VCaP (cell line): Measurements from ENCODE around the gene PEAK1.
A peak's percentile ranks its signal among the peaks of the same experiment; 100 is the strongest.
"Not testable (repeated sequence)": the region's sequence is repeated elsewhere in the genome, so short reads cannot be mapped to it uniquely, and the experiment has no call there.

Source experiments
- H3K27ac ChIP-seq: fragments of 450-650 bp; 2 replicates; pipeline ENCODE4 v1.5.1; 2017
- TF ChIP-seq, protein P1 (sequence below): fragments of 450-650 bp; conservative IDR thresholded peaks from 2 replicates; pipeline ENCODE4 v1.5.1; 2017; ENCODE audit warnings: mild to moderate bottlenecking, moderate library complexity

Gene PEAK1

GRCh38 chr15:77168616-77169015, 251.3 kb downstream of the PEAK1 start:
- TF ChIP-seq, protein P1, sequence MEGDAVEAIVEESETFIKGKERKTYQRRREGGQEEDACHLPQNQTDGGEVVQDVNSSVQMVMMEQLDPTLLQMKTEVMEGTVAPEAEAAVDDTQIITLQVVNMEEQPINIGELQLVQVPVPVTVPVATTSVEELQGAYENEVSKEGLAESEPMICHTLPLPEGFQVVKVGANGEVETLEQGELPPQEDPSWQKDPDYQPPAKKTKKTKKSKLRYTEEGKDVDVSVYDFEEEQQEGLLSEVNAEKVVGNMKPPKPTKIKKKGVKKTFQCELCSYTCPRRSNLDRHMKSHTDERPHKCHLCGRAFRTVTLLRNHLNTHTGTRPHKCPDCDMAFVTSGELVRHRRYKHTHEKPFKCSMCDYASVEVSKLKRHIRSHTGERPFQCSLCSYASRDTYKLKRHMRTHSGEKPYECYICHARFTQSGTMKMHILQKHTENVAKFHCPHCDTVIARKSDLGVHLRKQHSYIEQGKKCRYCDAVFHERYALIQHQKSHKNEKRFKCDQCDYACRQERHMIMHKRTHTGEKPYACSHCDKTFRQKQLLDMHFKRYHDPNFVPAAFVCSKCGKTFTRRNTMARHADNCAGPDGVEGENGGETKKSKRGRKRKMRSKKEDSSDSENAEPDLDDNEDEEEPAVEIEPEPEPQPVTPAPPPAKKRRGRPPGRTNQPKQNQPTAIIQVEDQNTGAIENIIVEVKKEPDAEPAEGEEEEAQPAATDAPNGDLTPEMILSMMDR = no peak
- H3K27ac ChIP-seq = no peak overlapping the region

- H3K27ac ChIP-seq = no peak overlapping the region
- TF ChIP-seq, protein P1 = no peak
Measured at GRCh38 chr15:77168141-77168540, 251.8 kb downstream of the PEAK1 start.

DNA sequence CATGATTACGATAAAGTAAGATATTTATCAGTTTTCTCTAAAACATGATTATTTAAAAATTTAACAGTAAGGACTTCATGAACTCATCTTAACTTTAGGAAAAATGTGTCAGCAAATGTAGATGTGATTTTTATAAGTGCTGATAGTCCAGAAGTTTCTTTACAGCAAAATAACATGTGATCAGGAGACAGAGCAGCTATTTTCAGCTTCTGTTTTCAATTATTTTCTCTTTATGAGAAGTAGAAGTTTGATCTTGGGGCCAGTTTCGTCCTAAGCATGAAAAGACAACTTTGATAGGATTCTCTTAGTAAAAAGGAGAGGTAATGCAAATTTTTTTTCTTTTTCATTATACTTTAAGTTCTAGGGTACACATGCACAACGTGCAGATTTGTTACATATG, 252.5 kb downstream of the PEAK1 start:
- H3K27ac ChIP-seq = no peak overlapping the region
- TF ChIP-seq, protein P1 = no peak

DNA sequence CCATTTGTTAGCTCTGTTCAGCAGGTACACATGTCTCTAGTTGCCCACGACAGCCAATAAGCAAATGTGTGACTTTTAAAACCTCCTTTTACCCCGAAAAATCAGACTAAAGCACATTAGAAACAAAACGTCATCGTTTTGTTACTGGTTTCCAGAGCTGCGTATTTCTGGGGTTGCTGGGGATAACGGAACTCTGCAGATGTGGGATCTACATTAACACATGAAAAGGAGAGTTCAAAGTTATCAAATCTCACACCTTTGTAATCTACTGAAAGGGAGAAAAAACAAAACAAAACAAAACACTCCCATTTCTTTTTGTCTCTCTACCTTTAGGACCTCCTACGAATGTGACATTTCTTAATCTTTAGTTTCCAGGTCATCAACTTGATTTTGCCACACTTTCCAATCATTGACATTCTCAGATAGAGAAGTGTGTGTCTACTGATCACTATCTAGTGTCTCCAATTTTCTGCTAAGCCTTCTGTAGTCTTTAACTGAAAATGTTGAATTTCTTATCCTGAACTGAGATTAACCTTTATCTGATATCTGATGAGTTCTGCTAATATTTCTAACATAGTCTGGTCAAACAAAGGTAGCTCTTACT, 256.0 kb downstream of the PEAK1 start:
- TF ChIP-seq, protein P1 = no peak

GRCh38 chr15:77162872-77163633, 256.9 kb downstream of the PEAK1 start:
- no peak overlapping the region for H3K27ac ChIP-seq
- TF ChIP-seq, protein P1 = no peak

More for the DNA sequence above, 256.0 kb downstream of the PEAK1 start:
- H3K27ac ChIP-seq = no peak overlapping the region

DNA sequence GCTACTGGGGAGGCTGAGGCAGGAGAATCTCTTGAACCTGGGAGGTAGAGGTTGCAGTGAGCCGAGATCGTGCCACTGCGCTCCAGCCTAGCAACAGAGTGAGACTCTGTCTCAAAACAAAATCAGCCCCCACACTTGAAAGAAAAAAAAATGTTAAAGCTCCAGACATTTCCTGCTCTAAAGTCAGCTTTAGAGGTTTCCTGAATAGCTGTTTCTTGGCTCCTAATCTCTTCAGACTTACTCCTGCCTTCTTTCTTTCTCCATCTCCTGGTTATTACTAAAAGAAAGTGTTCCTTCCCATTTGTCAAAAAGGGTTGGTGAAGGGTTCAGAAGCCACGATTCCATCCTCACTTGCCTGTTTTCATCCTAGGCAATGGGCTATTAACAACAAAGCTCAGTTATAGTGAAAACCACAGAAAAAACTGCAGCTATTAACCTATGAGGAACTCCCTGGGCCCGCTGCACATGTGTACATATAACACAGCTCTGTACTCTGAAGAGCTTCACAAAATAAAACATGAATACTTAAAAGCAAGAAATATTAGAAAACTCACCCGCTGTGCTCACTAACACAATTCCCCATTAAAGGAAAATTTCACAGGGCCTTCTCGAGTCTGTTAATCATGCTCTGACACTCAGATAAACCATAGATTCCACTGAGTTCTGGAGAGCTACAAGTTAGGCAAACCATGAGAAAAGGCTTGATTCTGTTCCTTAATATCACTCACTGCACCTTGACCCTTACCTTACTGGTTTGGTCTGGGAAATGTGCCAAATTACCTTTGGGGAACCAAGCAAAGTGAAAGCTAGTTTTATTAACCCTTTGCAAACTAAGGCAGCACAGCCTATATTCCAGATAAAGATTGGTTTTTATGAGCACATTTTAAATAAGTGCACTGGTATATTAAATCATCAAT, 259.1 kb downstream of the PEAK1 start:
- peak overlapping the region; percentile 72 for H3K27ac ChIP-seq
- TF ChIP-seq, protein P1 = no peak

DNA sequence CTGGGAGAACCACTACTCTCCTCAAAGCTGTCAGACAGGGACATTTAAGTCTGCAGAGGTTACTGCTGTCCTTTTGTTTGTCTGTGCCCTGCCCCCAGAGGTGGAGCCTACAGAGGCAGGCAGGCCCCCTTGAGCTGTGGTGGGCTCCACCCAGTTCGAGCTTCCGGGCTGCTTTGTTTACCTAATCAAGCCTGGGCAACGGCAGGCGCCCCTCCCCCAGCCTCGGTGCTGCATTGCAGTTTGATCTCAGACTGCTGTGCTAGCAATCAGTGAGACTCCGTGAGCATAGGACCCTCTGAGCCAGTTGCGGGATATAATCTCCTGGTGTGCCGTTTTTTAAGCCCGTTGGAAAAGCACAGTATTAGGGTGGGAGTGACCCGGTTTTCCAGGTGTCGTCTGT, 263.9 kb downstream of the PEAK1 start:
- not testable (repeated sequence) for H3K27ac ChIP-seq
